Spleen (tissue), 11 donors: ENCODE results near the gene PRR13. TPM values are rescaled to one million over a fixed set of nuclear protein-coding genes. Genes with fewer than 3 reads are reported as not detected.

Experiments
- DNase-seq: peaks from one replicate; pipeline ENCODE4 v3.0.0-alpha.2; 2020
- H3K27ac ChIP-seq, 8 donors: fragments of 200-600 bp; sonication (generic) in 7 of 8; 1 replicate in 4 of 8; 2 replicates in 4 of 8; pipeline versions ENCODE4 v1.5.0 to v1.8.0; 2016 to 2021; ENCODE audit warnings: inconsistent platforms in 4 of 8, mild to moderate bottlenecking in 4 of 8, moderate library complexity in 1 of 8
- H3K27me3 ChIP-seq, 7 donors: fragments of 200-600 bp; sonication (generic) in 6 of 7; replicated peaks in 1 of 7; 1 replicate in 4 of 7; 2 replicates in 3 of 7; pipeline versions ENCODE4 v1.5.0 to v1.8.0; 2016 to 2021; ENCODE audit warnings: inconsistent platforms in 3 of 7, mild to moderate bottlenecking in 1 of 7
- H3K36me3 ChIP-seq, 6 donors: fragments of 200-600 bp; sonication (generic) in 5 of 6; 1 replicate in 4 of 6; 2 replicates in 2 of 6; pipeline versions ENCODE4 v1.5.0 to v1.8.0; 2016 to 2021; ENCODE audit warnings: inconsistent platforms in 2 of 6
- H3K4me1 ChIP-seq, 6 donors: fragments of 200-600 bp; sonication (generic) in 5 of 6; 1 replicate in 3 of 6; 2 replicates in 3 of 6; pipeline versions ENCODE4 v1.5.0 to v1.8.0; 2016 to 2021; ENCODE audit warnings: inconsistent platforms in 3 of 6
- H3K4me3 ChIP-seq, 8 donors: fragments of 200-600 bp; sonication (generic) in 7 of 8; 1 replicate in 4 of 8; 2 replicates in 4 of 8; pipeline versions ENCODE4 v1.5.0 to v1.8.0; 2016 to 2021; ENCODE audit warnings: inconsistent platforms in 4 of 8, mild to moderate bottlenecking in 4 of 8, moderate library complexity in 2 of 8
- H3K9me3 ChIP-seq, 8 donors: fragments of 200-600 bp; sonication (generic) in 7 of 8; 1 replicate in 4 of 8; 2 replicates in 4 of 8; pipeline versions ENCODE4 v1.5.0 to v1.8.0; 2016 to 2021; ENCODE audit warnings: inconsistent platforms in 4 of 8
- POLR2A ChIP-seq, 3 donors: fragments of 450-650 bp; IDR thresholded peaks; one replicate each; pipeline ENCODE4 v1.5.1; 2017; ENCODE audit warnings: antibody characterized with exemption in 3 of 3, mild to moderate bottlenecking in 1 of 3
- POLR2AphosphoS5 ChIP-seq, 3 donors: sonication (generic); formaldehyde crosslinking; IDR thresholded peaks; one replicate each; pipeline ENCODE4 v1.5.1; 2017; ENCODE audit warnings: antibody characterized with exemption in 3 of 3
- WGBS, 5 donors: extraction: QIAGEN DNeasy Blood & Tissue Kit in 3 of 5; methylation state at CpG; one replicate each; pipeline versions ENCODE4 v1.1.5 to v1.1.7; 2013 to 2018; 5-methylcytosine and 5-hydroxymethylcytosine counted together
- intact Hi-C: fragments of 100-400 bp; cut with DNase I; formaldehyde crosslinking; loops from one replicate; pipeline ENCODE4 v1.15.0; 2023; ENCODE audit warnings: low total_unique reads
- polyA plus RNA-seq, 3 donors: library from polyadenylated mRNA; stranded (reverse); fragments of 200-250 nt; gene quantifications; one replicate each; pipeline ENCODE4 v1.2.1, GENCODE V29; 2013
- total RNA-seq, 7 donors: library from RNA; depleted of rRNA in 3 of 7; stranded (reverse); fragments of >200 nt in 3 of 7; fragmentation: NEBNext Ultra II Directional in 4 of 7; extraction: Animal tissue kit (Norgen Biotek cat#: 25700) in 4 of 7; gene quantifications; one replicate each; pipeline versions ENCODE4 v1.1.0 to v1.2.1, GENCODE V29; 2016 to 2021
- TF ChIP-seq, protein P1 (sequence below), 11 experiments: fragments of 200-600 bp in 7 of 11; fragments of 450-650 bp in 4 of 11; sonication (generic) in 4 of 11; IDR thresholded peaks in 8 of 11; conservative IDR thresholded peaks in 3 of 11; 1 replicate in 7 of 11; 2 replicates in 4 of 11; pipeline versions ENCODE4 v1.4.0 to v1.8.0; 2016 to 2021; ENCODE audit warnings: antibody characterized with exemption in 11 of 11, inconsistent platforms in 4 of 11, mild to moderate bottlenecking in 1 of 11
- donor health status: healthy with polysubstance abuse.
- donor health status: DM: no; HTN: no; CAD: no; lungs with moderate emphysema.
- donor health status: DM: no; HTN: no; CAD: no.
- donor health status: Bipolar disorder and iron deficiency.
- donor health status: healthy.
- donor health status: DM: no; HTN: no; CAD: no.
- donor health status: DM: yes; HTN: yes; CAD: no.

Gene PRR13
- total and polyA plus RNA-seq, 10 donors: 127 to 262 (median 209) TPM

GRCh38 chr12:53450936-53451335, 9.4 kb downstream of the PRR13 start:
- peaks cover 4 to 70% (median 42%) of the 10 kb centered on the region in 6 donors for H3K36me3 ChIP-seq
- H3K27me3 ChIP-seq: no peaks in the 10 kb centered on the region
- no peaks in the 10 kb centered on the region for H3K9me3 ChIP-seq
- peak in 1 of 3 donors; percentile 6 for TF ChIP-seq POLR2AphosphoS5 (IDR thresholded peaks at IDR 0.05)
- TF ChIP-seq, protein P1, sequence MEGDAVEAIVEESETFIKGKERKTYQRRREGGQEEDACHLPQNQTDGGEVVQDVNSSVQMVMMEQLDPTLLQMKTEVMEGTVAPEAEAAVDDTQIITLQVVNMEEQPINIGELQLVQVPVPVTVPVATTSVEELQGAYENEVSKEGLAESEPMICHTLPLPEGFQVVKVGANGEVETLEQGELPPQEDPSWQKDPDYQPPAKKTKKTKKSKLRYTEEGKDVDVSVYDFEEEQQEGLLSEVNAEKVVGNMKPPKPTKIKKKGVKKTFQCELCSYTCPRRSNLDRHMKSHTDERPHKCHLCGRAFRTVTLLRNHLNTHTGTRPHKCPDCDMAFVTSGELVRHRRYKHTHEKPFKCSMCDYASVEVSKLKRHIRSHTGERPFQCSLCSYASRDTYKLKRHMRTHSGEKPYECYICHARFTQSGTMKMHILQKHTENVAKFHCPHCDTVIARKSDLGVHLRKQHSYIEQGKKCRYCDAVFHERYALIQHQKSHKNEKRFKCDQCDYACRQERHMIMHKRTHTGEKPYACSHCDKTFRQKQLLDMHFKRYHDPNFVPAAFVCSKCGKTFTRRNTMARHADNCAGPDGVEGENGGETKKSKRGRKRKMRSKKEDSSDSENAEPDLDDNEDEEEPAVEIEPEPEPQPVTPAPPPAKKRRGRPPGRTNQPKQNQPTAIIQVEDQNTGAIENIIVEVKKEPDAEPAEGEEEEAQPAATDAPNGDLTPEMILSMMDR (IDR thresholded peaks at IDR 0.05 in 8 of 11, conservative IDR thresholded peaks at IDR 0.05 in 3 of 11): no peak
- no peak for DNase-seq
- intact Hi-C loops: loop anchor here (10.0 kb wide), 1 partner anchor 54 kb away; the partner anchor contains the start of genes NPFF and TARBP2
- WGBS, 5 donors: 85 to 96% (median 91%) methylated on average over 7 of the region's 7 CpGs
- H3K27ac ChIP-seq: peak overlapping the region in 2 of 8 donors; percentile 17 to 97
- no peak overlapping the region for H3K4me3 ChIP-seq
- H3K4me1 ChIP-seq: peaks cover 25 to 59% (median 37%) of the 10 kb centered on the region in 6 donors

GRCh38 chr12:53451661-53452158, 10.2 kb downstream of the PRR13 start, which contains the start of gene PCBP2:
PCBP2 (plus strand) TSS chr12:53452102; CDS start chr12:53454801, 2,699 bp downstream.
- DNase-seq: peak; percentile 100
- intact Hi-C loops: loop anchor here (10.0 kb wide), 1 partner anchor 53 kb away; the partner anchor contains the start of genes NPFF and TARBP2
- H3K4me3 ChIP-seq: peak within 1 kb of the TSS; percentile 59 to 83 (median 69)
- WGBS, 5 donors: 0 to 1% (median 0%) methylated on average over 21 to 30 of the region's 32 CpGs
- no peaks in the 10 kb centered on the region for H3K9me3 ChIP-seq
- TF ChIP-seq POLR2AphosphoS5 (IDR thresholded peaks at IDR 0.05) (peak; percentile 95 to 99 (median 97)), POLR2A (IDR thresholded peaks at IDR 0.05) (peak in 2 of 3 donors; percentile 47 to 64)
- TF ChIP-seq, protein P1 (IDR thresholded peaks at IDR 0.05 in 8 of 11, conservative IDR thresholded peaks at IDR 0.05 in 3 of 11): peak; percentile 87 to 99 (median 95)
- peak within 1 kb of the TSS; percentile 84 to 97 (median 97) for H3K27ac ChIP-seq
- H3K27me3 ChIP-seq: no peaks in the 10 kb centered on the region
- H3K4me1 ChIP-seq: peaks cover 25 to 61% (median 36%) of the 10 kb centered on the region in 6 donors
- H3K36me3 ChIP-seq: peaks cover 10 to 70% (median 45%) of the 10 kb centered on the region in 6 donors

DNA sequence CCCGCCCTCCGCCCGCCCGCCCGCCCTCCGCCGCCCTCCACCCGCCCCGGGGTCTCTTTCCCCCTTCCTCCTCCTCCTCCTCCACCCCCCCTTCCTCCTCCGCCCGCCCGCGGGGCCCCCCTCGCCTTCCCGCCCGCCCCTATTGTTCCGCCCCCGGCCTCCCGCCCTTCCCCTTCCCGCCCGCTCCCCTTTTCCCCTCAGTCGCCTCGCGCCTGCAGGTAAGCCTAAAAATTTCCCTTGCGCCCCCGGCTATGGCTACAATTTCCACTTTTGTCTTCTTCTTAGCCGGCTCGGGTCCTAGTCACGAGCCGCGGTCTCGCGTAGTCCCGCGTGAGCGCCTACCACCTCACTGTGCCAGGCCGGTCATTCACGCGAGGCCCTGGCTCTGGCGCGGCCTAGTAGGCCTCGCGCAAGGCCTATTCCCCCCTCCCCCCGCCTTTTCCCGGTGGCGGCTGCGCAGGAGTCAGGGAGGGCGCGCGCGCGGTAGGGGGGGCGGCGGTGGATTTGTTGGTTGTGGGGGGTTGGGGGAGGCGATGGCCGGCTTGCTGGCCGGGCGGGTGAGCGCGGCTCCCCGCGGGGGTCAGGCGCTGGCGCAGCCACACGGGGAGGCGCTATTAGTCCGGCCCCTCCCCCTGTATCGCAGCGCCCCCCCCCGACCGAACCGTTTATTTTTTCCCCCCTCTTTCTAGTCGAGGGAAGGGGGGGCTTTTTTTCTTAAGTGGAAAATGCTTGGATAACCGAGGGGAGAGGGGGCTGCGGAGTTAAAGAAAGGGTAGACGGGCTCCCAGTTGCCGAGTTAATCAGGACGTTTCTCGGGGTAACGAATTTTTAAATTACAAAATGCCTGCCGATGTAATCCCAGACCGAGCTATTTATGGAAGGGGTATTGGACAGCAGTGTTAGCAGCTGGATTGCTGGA, 10.9 kb downstream of the PRR13 start:
- Histone ChIP-seq H3K36me3 (peaks cover 10 to 70% (median 45%) of the 10 kb centered on the region in 6 donors), H3K9me3 (no peaks in the 10 kb centered on the region), H3K27me3 (no peaks in the 10 kb centered on the region), H3K27ac (peak overlapping the region; percentile 84 to 97 (median 97)), H3K4me1 (peaks cover 25 to 63% (median 37%) of the 10 kb centered on the region in 6 donors), H3K4me3 (peak overlapping the region; percentile 59 to 83 (median 69))
- intact Hi-C loops: loop anchor here (10.0 kb wide), 1 partner anchor 52 kb away; the partner anchor contains the start of genes NPFF and TARBP2
- peak; percentile 95 for DNase-seq
- TF ChIP-seq POLR2AphosphoS5 (IDR thresholded peaks at IDR 0.05) (peak in 2 of 3 donors; percentile 47 to 51), POLR2A (IDR thresholded peaks at IDR 0.05) (no peak)
- TF ChIP-seq, protein P1 (IDR thresholded peaks at IDR 0.05 in 8 of 11, conservative IDR thresholded peaks at IDR 0.05 in 3 of 11): peak in 8 of 11 experiments; percentile 25 to 69 (median 50)
- WGBS, 5 donors: 0 to 1% (median 1%) methylated on average over 28 to 68 of the region's 82 CpGs
